ENCODE results near the gene CHST12.

GRCh38 chr7:2441430-2442058, 38.1 kb downstream of the CHST12 start:
- no peak for TF ChIP-seq CTCF (IDR thresholded peaks at IDR 0.05)
- no peak for TF ChIP-seq POLR2AphosphoS5 (IDR thresholded peaks at IDR 0.05)
